Measurements from ENCODE around the gene PBX4.

Gene PBX4

DNA sequence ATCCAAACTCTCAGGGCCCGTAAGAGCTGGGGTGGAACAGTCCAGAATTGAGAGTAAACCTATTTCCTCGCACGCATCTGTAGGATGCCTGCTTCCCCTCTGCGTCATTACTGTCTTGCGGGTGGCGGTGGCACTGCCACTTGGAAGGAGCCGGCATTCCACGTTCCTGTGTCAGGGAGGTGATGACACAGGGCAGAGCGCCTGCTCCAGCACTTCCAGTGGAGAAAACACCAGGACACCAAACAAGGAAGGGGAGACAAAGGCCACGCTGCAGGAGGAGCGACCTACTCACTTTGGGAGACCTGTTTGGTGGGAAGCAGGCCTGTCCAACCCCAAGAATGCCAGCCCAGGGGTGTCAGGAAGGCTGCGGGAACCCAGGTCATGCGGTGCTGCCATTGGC is 37.1 kb downstream of the PBX4 start (continued):
- TF ChIP-seq HOXD13 (CRISPR knock-in tag; IDR thresholded peaks at IDR 0.05; ENCODE audit: borderline replicate concordance) (no peak), ZNF394 (tag by site-specific recombination; IDR thresholded peaks at IDR 0.05; ENCODE audit: borderline replicate concordance) (no peak), SALL2 (tag by site-specific recombination; IDR thresholded peaks at IDR 0.05; ENCODE audit: borderline replicate concordance) (no peak), ZNF174 (tag by site-specific recombination; IDR thresholded peaks at IDR 0.05) (no peak), ZNF266 (tag by site-specific recombination; IDR thresholded peaks at IDR 0.05; ENCODE audit: low read depth) (no peak), ZNF658 (tag by site-specific recombination; IDR thresholded peaks at IDR 0.05) (no peak), ZNF544 (tag by site-specific recombination; IDR thresholded peaks at IDR 0.05) (no peak), RBAK (tag by site-specific recombination; IDR thresholded peaks at IDR 0.05) (no peak), ZNF777 (tag by site-specific recombination; IDR thresholded peaks at IDR 0.05; ENCODE audit: borderline replicate concordance) (no peak), ZXDB (tag by site-specific recombination; IDR thresholded peaks at IDR 0.05) (no peak), ZNF473 (tag by site-specific recombination; IDR thresholded peaks at IDR 0.05) (no peak)

DNA sequence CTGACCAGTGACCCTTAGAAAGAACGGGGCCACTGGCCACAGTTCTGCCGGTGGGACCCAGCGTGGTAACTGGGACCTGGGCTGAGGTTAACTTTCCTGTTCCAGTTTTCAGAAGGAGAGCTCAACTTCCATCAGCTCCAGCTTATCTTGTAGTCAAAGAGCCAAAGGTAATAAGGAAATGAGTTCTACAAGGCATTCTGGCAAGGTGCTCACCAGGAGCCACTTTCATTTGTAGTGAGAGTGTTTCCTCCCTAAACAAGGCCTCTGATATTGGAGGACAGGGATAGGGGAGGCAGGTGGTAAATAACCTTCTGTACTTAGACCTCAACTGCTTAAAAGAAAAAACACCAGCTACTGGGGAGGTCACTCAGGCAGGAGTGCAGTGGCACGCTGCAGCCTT is 38.1 kb downstream of the PBX4 start:
- ChIA-PET CTCF (no interaction called here), POLR2A (no interaction called here)
- no peak overlapping the region for H3K4me3 ChIP-seq (ENCODE audit: low read depth, low read length)
- H3K36me3 ChIP-seq (ENCODE audit: control insufficient read depth in 2 of 2, insufficient read depth in 1 of 2, low read length in 2 of 2), result no peaks in the 10 kb centered on the region
- no peaks in the 10 kb centered on the region for H3K9me3 ChIP-seq (ENCODE audit: control insufficient read depth, insufficient read depth, low read depth, low read length)
- no peak for TF ChIP-seq ZNF248 (tag by site-specific recombination; IDR thresholded peaks at IDR 0.05)
- TF ChIP-seq ZNF112 (tag by site-specific recombination; IDR thresholded peaks at IDR 0.05), result no peak
- no peak for TF ChIP-seq ZNF423 (tag by site-specific recombination; IDR thresholded peaks at IDR 0.05)
- TF ChIP-seq HOXC10 (CRISPR knock-in tag; IDR thresholded peaks at IDR 0.05), result no peak
- TF ChIP-seq, protein P1, sequence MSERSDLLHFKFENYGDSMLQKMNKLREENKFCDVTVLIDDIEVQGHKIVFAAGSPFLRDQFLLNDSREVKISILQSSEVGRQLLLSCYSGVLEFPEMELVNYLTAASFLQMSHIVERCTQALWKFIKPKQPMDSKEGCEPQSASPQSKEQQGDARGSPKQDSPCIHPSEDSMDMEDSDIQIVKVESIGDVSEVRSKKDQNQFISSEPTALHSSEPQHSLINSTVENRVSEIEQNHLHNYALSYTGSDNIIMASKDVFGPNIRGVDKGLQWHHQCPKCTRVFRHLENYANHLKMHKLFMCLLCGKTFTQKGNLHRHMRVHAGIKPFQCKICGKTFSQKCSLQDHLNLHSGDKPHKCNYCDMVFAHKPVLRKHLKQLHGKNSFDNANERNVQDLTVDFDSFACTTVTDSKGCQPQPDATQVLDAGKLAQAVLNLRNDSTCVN (tag by site-specific recombination; optimal IDR thresholded peaks at IDR 0.05), result no peak
- no peak for TF ChIP-seq ZNF223 (tag by site-specific recombination; IDR thresholded peaks at IDR 0.05)
- no peak overlapping the region for H3K27ac ChIP-seq (ENCODE audit: extremely low read depth, low read depth, low read length)
- no peaks in the 10 kb centered on the region for H3K4me1 ChIP-seq (ENCODE audit: control insufficient read depth, insufficient read depth, low read length)

- Histone ChIP-seq H3K4me3 (ENCODE audit: low read depth, low read length) (no peak overlapping the region), H3K27ac (ENCODE audit: extremely low read depth, low read depth, low read length) (no peak overlapping the region), H3K4me1 (ENCODE audit: control insufficient read depth, insufficient read depth, low read length) (no peaks in the 10 kb centered on the region), H3K9me3 (ENCODE audit: control insufficient read depth, insufficient read depth, low read depth, low read length) (no peaks in the 10 kb centered on the region), H3K36me3 (ENCODE audit: control insufficient read depth in 2 of 2, insufficient read depth in 1 of 2, low read length in 2 of 2) (no peaks in the 10 kb centered on the region)
- CTCF ChIA-PET, result no interaction called here
- TF ChIP-seq GFI1B (tag by site-specific recombination; IDR thresholded peaks at IDR 0.05) (no peak), ZNF302 (tag by site-specific recombination; IDR thresholded peaks at IDR 0.05; ENCODE audit: low read depth) (no peak), ZBTB1 (tag by site-specific recombination; IDR thresholded peaks at IDR 0.05) (no peak), HOXC10 (CRISPR knock-in tag; IDR thresholded peaks at IDR 0.05) (no peak), BCL6B (tag by site-specific recombination; IDR thresholded peaks at IDR 0.05) (no peak), KLF16 (tag by site-specific recombination; IDR thresholded peaks at IDR 0.05) (no peak), ZNF837 (tag by site-specific recombination; IDR thresholded peaks at IDR 0.05) (no peak)
- POLR2A ChIA-PET, result no interaction called here
Measured at GRCh38 chr19:19579533-19580361, 38.7 kb downstream of the PBX4 start.
